H1 (cell line): ENCODE data around the gene MYBPHL. TPM values are rescaled to one million over a fixed set of nuclear protein-coding genes. Genes with fewer than 3 reads are reported as not detected.

Source experiments
- CTCF ChIA-PET: fragments of 300-600 bp; sonication (Branson Sonifier 250); formaldehyde crosslinking; loops from one replicate; lab custom pipeline; 2021; ENCODE audit not compliant: partially characterized antibody; lab: Charles Lee
- POLR2A ChIA-PET: fragments of 300-600 bp; sonication (Branson Sonifier 250); formaldehyde crosslinking; loops from one replicate; lab custom pipeline; 2021; ENCODE audit warnings: inconsistent platforms; ENCODE audit not compliant: partially characterized antibody; lab: Charles Lee
- DNase-seq, 2 experiments: peaks; one replicate each; pipeline versions ENCODE4 v3.0.0 to v3.0.0-alpha.2; 2010 to 2022; ENCODE audit warnings: low spot score in 2 of 2, low read depth in 1 of 2, mixed read lengths in 1 of 2
- FAIRE-seq: peaks from 2 replicates; lab custom pipeline; 2011; peaks lifted over from hg19 to GRCh38; lab: Jason Lieb, UNC
- H2AFZ ChIP-seq: 2 replicates; pipeline ENCODE4 v1.8.1; 2012; ENCODE audit warnings: low read length, inconsistent platforms
- H2AK5ac ChIP-seq: 2 replicates; pipeline ENCODE4 v1.6.1; 2013; ENCODE audit warnings: low read depth, low read length
- H2BK120ac ChIP-seq: replicated peaks from 2 replicates; pipeline ENCODE3; 2013; ENCODE audit warnings: low read depth, low read length, inconsistent platforms
- H2BK12ac ChIP-seq: 2 replicates; pipeline ENCODE4 v1.6.1; 2013; ENCODE audit warnings: low read depth, low read length
- H2BK15ac ChIP-seq: 2 replicates; pipeline ENCODE4 v1.6.1; 2013; ENCODE audit warnings: low read length
- H2BK20ac ChIP-seq: 2 replicates; pipeline ENCODE4 v1.6.1; 2013; ENCODE audit warnings: low read length
- H2BK5ac ChIP-seq: 2 replicates; pipeline ENCODE4 v1.6.1; 2013; ENCODE audit warnings: low read depth, low read length
- H3K14ac ChIP-seq: 2 replicates; pipeline ENCODE4 v1.6.1; 2013; ENCODE audit warnings: inconsistent platforms; ENCODE audit not compliant: insufficient read length
- H3K18ac ChIP-seq: 2 replicates; pipeline ENCODE4 v1.6.1; 2013; ENCODE audit warnings: low read length; ENCODE audit errors: extremely low read depth
- H3K23ac ChIP-seq: 2 replicates; pipeline ENCODE4 v1.6.1; 2013; ENCODE audit warnings: inconsistent platforms; ENCODE audit not compliant: insufficient read length
- H3K23me2 ChIP-seq: 2 replicates; pipeline ENCODE4 v1.6.1; 2013; ENCODE audit warnings: low read depth, low read length
- H3K27ac ChIP-seq: 2 replicates; pipeline ENCODE4 v1.6.1; 2011; ENCODE audit warnings: low read depth, low read length, inconsistent platforms
- H3K27me3 ChIP-seq, 4 experiments: replicated peaks in 1 of 4; 1 replicate in 1 of 4; 2 replicates in 3 of 4; pipeline versions ENCODE4 v1.6.1 to v1.8.1; 2011 to 2013; ENCODE audit warnings: low read length in 3 of 4, mild to moderate bottlenecking in 3 of 4, inconsistent platforms in 2 of 4, mixed read lengths in 2 of 4, moderate library complexity in 1 of 4; ENCODE audit not compliant: control insufficient read depth in 3 of 4, insufficient read depth in 3 of 4; ENCODE audit errors: extremely low read depth in 1 of 4
- H3K36me3 ChIP-seq, 4 experiments: 2 replicates each; pipeline versions ENCODE4 v1.6.1 to v1.8.1; 2011 to 2013; ENCODE audit warnings: mild to moderate bottlenecking in 4 of 4, low read length in 3 of 4, moderate library complexity in 2 of 4, control low read depth in 1 of 4, inconsistent platforms in 1 of 4; ENCODE audit not compliant: insufficient read depth in 4 of 4, control insufficient read depth in 2 of 4
- H3K4ac ChIP-seq: replicated peaks from 2 replicates; pipeline ENCODE3; 2013; ENCODE audit warnings: low read length, low read depth, mixed read lengths, inconsistent platforms; ENCODE audit not compliant: insufficient read length
- H3K4me1 ChIP-seq, 4 experiments: replicated peaks in 1 of 4; 1 replicate in 1 of 4; 2 replicates in 3 of 4; pipeline versions ENCODE4 v1.6.1 to v1.8.1; 2011 to 2013; ENCODE audit warnings: low read length in 3 of 4, inconsistent platforms in 2 of 4, mixed read lengths in 1 of 4; ENCODE audit not compliant: insufficient read depth in 4 of 4, control insufficient read depth in 3 of 4
- H3K4me2 ChIP-seq, 2 experiments: 2 replicates each; pipeline versions ENCODE4 v1.6.1 to v1.8.1; 2011 to 2013; ENCODE audit warnings: low read depth in 2 of 2, low read length in 2 of 2, control low read depth in 1 of 2, inconsistent platforms in 1 of 2, mild to moderate bottlenecking in 1 of 2; ENCODE audit not compliant: insufficient read depth in 1 of 2
- H3K4me3 ChIP-seq, 4 experiments: fragments of 200-600, 300-600 bp in 1 of 4; sonication (generic), shearing (Covaris generic), sonication (Bioruptor Twin) in 1 of 4; 2 replicates each; pipeline versions ENCODE4 v1.5.1 to v1.8.1; 2011 to 2016; ENCODE audit warnings: low read length in 4 of 4, low read depth in 3 of 4, control low read depth in 2 of 4, inconsistent platforms in 2 of 4, mild to moderate bottlenecking in 2 of 4, mixed read lengths in 1 of 4, moderate library complexity in 1 of 4; ENCODE audit not compliant: insufficient read depth in 2 of 4; ENCODE audit errors: extremely low read depth in 1 of 4
- H3K56ac ChIP-seq: replicated peaks from 2 replicates; pipeline ENCODE3; 2013; ENCODE audit warnings: low read depth, mild to moderate bottlenecking, mixed read lengths, low read length, inconsistent platforms; ENCODE audit not compliant: insufficient read length
- H3K79me1 ChIP-seq: 2 replicates; pipeline ENCODE4 v1.6.1; 2013; ENCODE audit warnings: low read depth, low read length, control low read depth
- H3K79me2 ChIP-seq, 2 experiments: 2 replicates each; pipeline versions ENCODE4 v1.6.1 to v1.8.1; 2012 to 2013; ENCODE audit warnings: low read length in 2 of 2, mild to moderate bottlenecking in 2 of 2, inconsistent platforms in 1 of 2; ENCODE audit not compliant: insufficient read depth in 2 of 2, control insufficient read depth in 1 of 2
- H3K9ac ChIP-seq, 4 experiments: replicated peaks in 1 of 4; 1 replicate in 1 of 4; 2 replicates in 3 of 4; pipeline versions ENCODE4 v1.6.1 to v1.8.1; 2011 to 2013; ENCODE audit warnings: low read depth in 3 of 4, low read length in 3 of 4, control low read depth in 2 of 4, mild to moderate bottlenecking in 2 of 4, moderate library complexity in 2 of 4, inconsistent platforms in 1 of 4; ENCODE audit errors: extremely low read depth in 1 of 4
- H3K9me3 ChIP-seq, 2 experiments: 2 replicates each; pipeline versions ENCODE4 v1.6.1 to v1.8.1; 2012 to 2013; ENCODE audit warnings: mild to moderate bottlenecking in 2 of 2, moderate library complexity in 2 of 2, control low read depth in 1 of 2, inconsistent platforms in 1 of 2, low read depth in 1 of 2, low read length in 1 of 2, mixed read lengths in 1 of 2; ENCODE audit not compliant: insufficient read depth in 2 of 2
- H4K20me1 ChIP-seq, 2 experiments: replicated peaks in 1 of 2; 2 replicates each; pipeline versions ENCODE3 to v1.8.1; 2011 to 2013; ENCODE audit warnings: inconsistent platforms in 2 of 2, low read length in 2 of 2, mild to moderate bottlenecking in 1 of 2; ENCODE audit not compliant: insufficient read depth in 2 of 2, control insufficient read depth in 1 of 2
- H4K5ac ChIP-seq: 2 replicates; pipeline ENCODE4 v1.6.1; 2013; ENCODE audit warnings: low read length, low read depth, mixed read lengths, inconsistent platforms; ENCODE audit not compliant: insufficient read length
- H4K8ac ChIP-seq: 2 replicates; pipeline ENCODE4 v1.8.0; 2013; ENCODE audit warnings: mild to moderate bottlenecking, moderate library complexity, low read length, inconsistent platforms; ENCODE audit not compliant: insufficient read depth; ENCODE audit errors: extremely low read depth
- H4K91ac ChIP-seq: replicated peaks from 2 replicates; pipeline ENCODE3; 2013; ENCODE audit warnings: low read length, mixed read lengths, inconsistent platforms; ENCODE audit not compliant: insufficient read length
- HDAC6 ChIP-seq: IDR thresholded peaks from one replicate; pipeline ENCODE4 v1.7.1; 2012; ENCODE audit warnings: low read depth, mild to moderate bottlenecking, inconsistent platforms, low read length, moderate library complexity
- KDM4A ChIP-seq: IDR thresholded peaks from one replicate; pipeline ENCODE4 v1.7.1; 2012; ENCODE audit warnings: low read depth, mild to moderate bottlenecking, moderate library complexity, low read length, inconsistent platforms; ENCODE audit not compliant: severe bottlenecking
- SUZ12 ChIP-seq: fragments of 200-600 bp; sonication (generic); IDR thresholded peaks from 2 replicates; pipeline ENCODE4 v1.6.1; 2012; ENCODE audit warnings: mild to moderate bottlenecking, inconsistent platforms, low read length, moderate library complexity, mixed read lengths
- WGBS, 2 experiments: shearing (Covaris generic) in 1 of 2; methylation state at CpG; one replicate each; pipeline versions ENCODE4 v1.1.6 to v1.1.7; 2013 to 2015; ENCODE audit warnings: low lambda C conversion rate in 2 of 2, mixed read lengths in 2 of 2, inconsistent platforms in 1 of 2, low coverage in 1 of 2, missing lambda C conversion rate in 1 of 2; ENCODE audit not compliant: insufficient replicate concordance in 2 of 2, insufficient coverage in 1 of 2, insufficient read length in 1 of 2; ENCODE audit errors: extremely low coverage in 1 of 2, missing lambda C conversion rate in 1 of 2; 5-methylcytosine and 5-hydroxymethylcytosine counted together
- polyA plus RNA-seq, 7 experiments: library from polyadenylated mRNA; depleted of rRNA in 3 of 7; stranded (reverse) in 5 of 7; unstranded in 2 of 7; fragments of >200 nt in 5 of 7; fragments of 200-250 nt in 2 of 7; gene quantifications; 1 replicate in 5 of 7; 2 replicates in 1 of 7; 4 replicates in 1 of 7; pipeline versions ENCODE4 v1.2.1 to v1.2.3, GENCODE V29; 2011 to 2013; ENCODE audit warnings: missing spikeins in 2 of 7, mixed read lengths in 2 of 7
- total RNA-seq: library from RNA; stranded (reverse); fragmentation: NEBNext Ultra II Directional; extraction: Animal tissue kit (Norgen Biotek cat#: 25700); gene quantifications from 2 replicates; pipeline ENCODE4 v1.2.1, GENCODE V29; 2021
- TF ChIP-seq, protein P1 (sequence below): IDR thresholded peaks from 2 replicates; pipeline ENCODE4 v1.6.1; 2011; ENCODE audit warnings: low read depth, mild to moderate bottlenecking, low read length; ENCODE audit not compliant: insufficient read depth

The MYBPHL gene
- total and polyA plus RNA-seq, 2 of the 8 experiments (the other 6 are each of a cell fraction or from before 2014, with no cell fraction given), result 0.24 to 0.30 TPM

DNA sequence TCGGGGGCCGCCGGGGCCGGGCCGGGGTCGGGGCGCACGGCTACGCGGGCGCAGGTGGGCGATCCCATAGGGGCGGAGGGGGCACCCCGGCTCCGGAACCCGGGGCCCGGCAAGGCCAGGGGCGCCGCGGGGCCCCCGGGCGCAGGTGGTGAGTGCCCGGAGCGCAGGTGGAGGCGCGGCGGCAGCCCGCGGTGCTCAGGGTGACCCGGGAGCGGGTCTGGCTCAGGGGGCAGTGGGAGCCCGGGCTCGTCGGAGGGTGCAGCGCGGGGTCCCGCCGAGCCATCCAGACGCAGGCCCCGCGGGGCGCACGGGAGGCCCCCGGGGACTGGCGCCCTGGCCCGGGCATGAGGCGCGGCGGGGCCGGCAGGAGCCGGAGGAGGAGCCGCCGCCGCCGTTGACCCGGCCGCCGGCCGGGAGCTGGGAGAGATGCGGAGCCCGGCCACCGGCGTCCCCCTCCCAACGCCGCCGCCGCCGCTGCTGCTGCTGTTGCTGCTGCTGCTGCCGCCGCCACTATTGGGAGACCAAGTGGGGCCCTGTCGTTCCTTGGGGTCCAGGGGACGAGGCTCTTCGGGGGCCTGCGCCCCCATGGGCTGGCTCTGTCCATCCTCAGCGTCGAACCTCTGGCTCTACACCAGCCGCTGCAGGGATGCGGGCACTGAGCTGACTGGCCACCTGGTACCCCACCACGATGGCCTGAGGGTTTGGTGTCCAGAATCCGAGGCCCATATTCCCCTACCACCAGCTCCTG lies 57.0 kb downstream of the MYBPHL start:
- Histone ChIP-seq H3K27me3 (peaks cover 0 to 22% (median 16%) of the 10 kb centered on the region in 4 experiments; a peak in 5 of 7 replicates), H3K4me1 (peaks cover 5 to 31% (median 27%) of the 10 kb centered on the region in 4 experiments), H3K23ac (no peak overlapping the region), H3K4ac (no peak overlapping the region), H3K79me1 (0 out of 2 replicates have a peak, but pooled peaks cover 7% of the 10 kb centered on the region), H2BK5ac (peak overlapping the region; percentile 35; the same call in 1 of the 2 replicates)
- POLR2A ChIA-PET, result interaction anchor here (0.9 to 12.2 kb wide), 7 partner anchors 10 to 149 kb away, joined by 3 to 252 read pairs (median 6); no protein-coding TSS in a partner anchor
- peak; percentile 64 for TF ChIP-seq KDM4A
- TF ChIP-seq, protein P1, sequence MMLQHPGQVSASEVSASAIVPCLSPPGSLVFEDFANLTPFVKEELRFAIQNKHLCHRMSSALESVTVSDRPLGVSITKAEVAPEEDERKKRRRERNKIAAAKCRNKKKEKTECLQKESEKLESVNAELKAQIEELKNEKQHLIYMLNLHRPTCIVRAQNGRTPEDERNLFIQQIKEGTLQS, result no peak
- no peak for TF ChIP-seq HDAC6
- TF ChIP-seq SUZ12, result no peak
- TF ChIP-seq, all 59 proteins: peak for 1
- H3K23me2 ChIP-seq, result peaks cover 3% of the 10 kb centered on the region; the same call in 1 of the 2 replicates
- peak in 1 of 2 experiments; percentile 61 for DNase-seq
- H2BK120ac ChIP-seq, result no peak overlapping the region
- CTCF ChIA-PET, result interaction anchor here (0.5 to 28.7 kb wide), 13 partner anchors 10 to 230 kb away, joined by 3 to 651 read pairs (median 4); partner anchors contain the start of genes SARS1 and SORT1
- no peak overlapping the region for H2AFZ ChIP-seq
- no peak overlapping the region for H2BK15ac ChIP-seq
- 0 out of 2 replicates have a peak overlapping the region, but pooled peaks have one; percentile 39 for H2BK12ac ChIP-seq
- FAIRE-seq, result no peak
- H2BK20ac ChIP-seq, result no peak overlapping the region
- no peak overlapping the region for H3K14ac ChIP-seq
- H3K56ac ChIP-seq, result no peak overlapping the region
- H3K4me2 ChIP-seq, result peak overlapping the region; percentile 54 to 84; a peak in 3 of 4 replicates
- 7% methylated on average over 35 of the region's 80 CpGs; no CpG with 5 or more reads in 1 of the 2 experiments for WGBS, 2 experiments
- no peak overlapping the region for H4K91ac ChIP-seq
- H3K27ac ChIP-seq, result no peak overlapping the region; the same call in 1 of the 2 replicates
- no peaks in the 10 kb centered on the region; a peak in 2 of 4 replicates for H3K9me3 ChIP-seq
- H3K9ac ChIP-seq, result peak overlapping the region in 1 of 4 experiments; percentile 24; a peak in 2 of 7 replicates
- peak overlapping the region; percentile 60 for H3K18ac ChIP-seq
- peak overlapping the region; percentile 28 to 62 (median 34); a peak in 7 of 8 replicates for H3K4me3 ChIP-seq
- H4K5ac ChIP-seq, result no peak overlapping the region
- H4K20me1 ChIP-seq, result peaks cover 3 to 7% of the 10 kb centered on the region in 2 experiments
- H3K36me3 ChIP-seq, result peaks cover 0 to 8% (median 0%) of the 10 kb centered on the region in 4 experiments; a peak in 3 of 8 replicates
- no peak overlapping the region for H4K8ac ChIP-seq
- peaks cover 0 to 22% of the 10 kb centered on the region in 2 experiments; a peak in 1 of 4 replicates for H3K79me2 ChIP-seq
- no peak overlapping the region for H2AK5ac ChIP-seq
